ENCODE measurements around the gene MEGF11.

Gene MEGF11

DNA sequence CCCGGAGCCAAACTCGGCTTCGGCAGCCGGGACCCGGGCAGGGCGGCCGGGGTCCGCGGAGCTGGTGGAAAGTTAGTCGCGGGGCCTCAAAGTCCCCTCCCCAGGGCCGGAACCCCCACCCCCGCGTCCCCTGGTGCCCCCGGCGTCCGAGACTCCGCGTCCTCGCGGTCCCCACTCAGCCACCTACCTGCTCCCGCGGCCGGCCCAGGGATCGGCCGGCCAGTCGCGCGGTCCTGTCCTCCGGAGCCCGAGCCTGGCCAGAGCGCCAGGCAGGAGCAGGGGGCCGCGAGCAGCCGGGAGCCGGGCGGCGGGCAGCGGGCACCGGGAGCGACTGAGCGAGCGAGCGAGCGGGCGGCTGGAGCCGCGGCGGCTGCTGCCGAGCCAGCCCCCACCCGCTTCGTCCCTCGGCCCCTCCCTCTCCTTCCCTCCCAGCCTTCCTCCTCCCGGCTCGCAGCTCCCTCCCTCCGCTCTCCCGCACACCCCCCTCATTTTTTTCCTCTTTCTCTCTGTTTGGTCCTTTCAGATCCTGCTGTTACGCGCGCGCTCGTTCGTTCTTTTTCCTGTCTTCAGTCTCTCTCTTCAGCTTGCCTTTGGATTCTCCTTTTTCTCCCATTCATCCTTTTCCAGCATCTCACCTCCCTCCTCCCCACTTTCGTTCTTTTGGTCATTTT, at the start of gene MEGF11:
TSS of gene MEGF11 (minus strand) at position 333 of the 671 bp plus-strand sequence. CDS start 125,347 bp downstream, outside the sequence.
- DNase-seq (ENCODE audit: low spot score), result no peak

DNA sequence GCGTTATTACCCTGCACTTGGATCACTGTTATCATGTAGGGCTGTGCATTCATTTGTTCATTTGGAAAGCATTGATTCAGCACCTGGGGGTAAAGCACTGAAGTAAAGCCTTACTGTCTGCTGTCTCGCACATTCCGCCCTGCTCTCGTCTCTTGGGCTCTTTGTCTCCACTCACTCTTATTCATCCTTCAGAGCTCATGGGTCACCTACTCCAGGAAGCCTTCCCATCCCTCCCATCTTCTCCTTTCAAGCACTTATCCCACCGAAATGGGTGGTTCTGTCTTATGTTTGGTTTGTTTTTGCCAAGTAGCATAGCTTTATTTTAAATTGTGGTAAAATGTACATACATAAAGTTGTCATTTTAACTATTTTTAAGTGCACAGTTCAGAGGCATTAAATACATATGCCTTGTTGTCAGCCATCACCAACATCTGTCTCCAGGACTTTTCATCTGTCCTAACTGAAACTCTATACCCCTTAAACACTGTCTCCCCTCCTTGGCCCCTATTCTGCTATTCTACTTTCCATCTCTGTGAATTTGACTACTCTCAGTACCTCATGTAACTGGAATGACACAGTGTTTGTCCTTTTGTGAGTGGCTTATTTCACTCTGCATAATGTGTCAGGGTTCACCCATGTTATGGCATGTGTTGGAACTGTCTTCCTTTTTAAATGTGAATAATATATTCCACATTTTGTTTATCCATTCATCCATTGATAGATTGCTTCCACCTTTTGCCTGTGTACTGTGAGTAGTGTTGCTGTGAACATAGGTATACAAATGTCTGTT, 49.1 kb upstream of the MEGF11 start:
- DNase-seq (ENCODE audit: low spot score), result no peak

- no peak for DNase-seq (ENCODE audit: low spot score)
Observed at GRCh38 chr15:66298803-66299251, 45.3 kb upstream of the MEGF11 start.

DNA sequence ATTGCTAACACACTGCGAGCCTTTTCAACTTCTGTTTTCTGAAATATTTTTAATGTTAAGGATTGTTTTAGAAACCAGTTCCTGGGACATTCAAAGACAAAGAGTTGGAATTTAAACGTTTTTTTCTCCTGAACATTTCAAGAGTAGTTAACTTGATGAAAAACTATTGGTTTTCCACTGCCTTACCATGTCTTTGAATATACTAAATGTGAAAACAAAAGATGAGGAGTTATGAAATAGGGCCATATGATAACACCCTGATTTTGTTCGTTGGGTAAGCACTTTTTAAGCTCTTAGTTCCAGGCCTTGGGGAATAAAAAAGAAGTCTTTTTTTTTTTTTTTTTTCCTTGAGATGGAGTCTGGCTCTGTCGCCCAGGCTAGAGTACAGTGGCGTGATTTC, 42.6 kb upstream of the MEGF11 start:
- DNase-seq (ENCODE audit: low spot score), result no peak

DNA sequence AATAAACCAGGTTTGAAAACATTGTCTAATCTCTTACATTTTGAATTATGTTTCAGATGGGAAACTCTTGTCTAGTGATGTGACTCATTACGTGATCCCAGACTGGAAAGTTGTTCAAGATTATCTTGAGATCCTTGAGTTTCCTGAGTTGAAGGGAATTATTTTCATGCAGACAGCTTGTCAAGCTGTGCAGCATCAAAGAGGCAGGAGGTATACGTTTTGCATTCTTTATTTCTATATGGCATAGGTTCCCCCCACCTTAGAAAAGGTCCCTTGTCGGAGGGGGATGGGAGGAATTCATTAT, 41.3 kb upstream of the MEGF11 start:
- DNase-seq (ENCODE audit: low spot score), result no peak

- peak; percentile 97 for DNase-seq (ENCODE audit: low spot score)
Observed at GRCh38 chr15:66294157-66294931, 40.8 kb upstream of the MEGF11 start.

- DNase-seq (ENCODE audit: low spot score), result peak; percentile 49
Observed at GRCh38 chr15:66293419-66294156, 40.0 kb upstream of the MEGF11 start, which contains the start of gene DIS3L. Gene DIS3L, plus strand, starts transcription at chr15:66293568. Its CDS starts 29 bp downstream, at chr15:66293597.

- DNase-seq (ENCODE audit: low spot score), result no peak
Observed at GRCh38 chr15:66292571-66293418, 39.2 kb upstream of the MEGF11 start.

DNA sequence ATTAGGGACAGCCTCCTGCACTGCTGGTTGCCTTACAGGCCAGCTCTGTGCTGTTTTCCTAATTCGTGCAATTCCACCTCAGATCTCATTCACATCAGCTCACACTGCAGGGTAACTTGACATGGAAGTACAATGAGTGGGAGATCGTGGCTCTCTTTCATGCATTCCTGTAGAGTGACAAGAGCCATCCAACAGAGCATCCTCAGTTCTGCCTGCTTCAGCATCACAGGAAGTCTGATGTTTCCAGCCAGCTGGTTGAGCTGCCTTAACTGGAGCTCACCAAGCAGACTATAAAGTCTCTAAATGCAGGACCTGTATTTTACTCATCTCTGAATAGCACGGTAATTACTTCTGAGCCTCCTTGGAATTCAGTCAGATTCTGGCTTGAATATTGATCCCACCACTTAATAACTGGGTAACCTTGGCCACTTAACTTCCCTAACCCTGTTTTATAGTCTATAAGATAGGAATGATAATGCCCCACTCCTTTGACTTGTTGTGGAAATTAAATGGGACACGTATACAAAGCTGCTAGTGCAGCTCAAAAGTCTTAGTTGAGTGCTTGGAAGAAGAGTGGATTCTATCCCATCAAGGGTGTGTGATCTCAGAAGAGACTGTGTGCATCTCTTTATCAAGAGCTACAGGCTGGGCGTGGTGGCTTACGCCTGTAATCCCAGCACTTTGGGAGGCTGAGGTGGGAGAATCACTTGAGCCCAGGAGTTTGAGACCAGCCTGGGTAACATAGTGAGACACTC, 38.4 kb upstream of the MEGF11 start:
- peak; percentile 35 for DNase-seq (ENCODE audit: low spot score)

- DNase-seq (ENCODE audit: low spot score), result no peak
Observed at GRCh38 chr15:66290518-66290917, 37.0 kb upstream of the MEGF11 start.

GRCh38 chr15:66290007-66290406, 36.5 kb upstream of the MEGF11 start:
- no peak for DNase-seq (ENCODE audit: low spot score)

- DNase-seq (ENCODE audit: low spot score), result no peak
Observed at GRCh38 chr15:66288551-66289185, 35.1 kb upstream of the MEGF11 start.

DNA sequence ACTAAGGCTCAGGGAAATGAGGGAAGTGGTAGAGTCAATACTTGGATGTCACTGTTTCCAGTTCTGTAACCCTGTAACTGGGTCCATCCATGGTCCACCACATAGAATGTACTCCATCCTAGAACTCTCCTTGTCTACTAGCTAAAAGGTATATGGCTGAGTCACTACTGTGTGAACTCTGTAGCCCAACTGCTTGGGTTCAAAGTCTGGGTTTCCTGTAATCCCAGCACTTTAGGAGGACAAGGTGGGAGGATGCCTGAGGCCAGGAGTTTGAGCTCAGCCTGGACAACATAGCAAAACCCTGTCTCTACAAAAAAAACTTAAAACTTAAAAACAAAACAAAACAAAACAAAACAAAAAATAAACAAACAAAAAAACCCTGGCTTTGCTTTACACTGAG, 34.5 kb upstream of the MEGF11 start:
- no peak for DNase-seq (ENCODE audit: low spot score)

- DNase-seq (ENCODE audit: low spot score), result peak; percentile 64
Observed at GRCh38 chr15:66287461-66288057, 34.0 kb upstream of the MEGF11 start.

DNA sequence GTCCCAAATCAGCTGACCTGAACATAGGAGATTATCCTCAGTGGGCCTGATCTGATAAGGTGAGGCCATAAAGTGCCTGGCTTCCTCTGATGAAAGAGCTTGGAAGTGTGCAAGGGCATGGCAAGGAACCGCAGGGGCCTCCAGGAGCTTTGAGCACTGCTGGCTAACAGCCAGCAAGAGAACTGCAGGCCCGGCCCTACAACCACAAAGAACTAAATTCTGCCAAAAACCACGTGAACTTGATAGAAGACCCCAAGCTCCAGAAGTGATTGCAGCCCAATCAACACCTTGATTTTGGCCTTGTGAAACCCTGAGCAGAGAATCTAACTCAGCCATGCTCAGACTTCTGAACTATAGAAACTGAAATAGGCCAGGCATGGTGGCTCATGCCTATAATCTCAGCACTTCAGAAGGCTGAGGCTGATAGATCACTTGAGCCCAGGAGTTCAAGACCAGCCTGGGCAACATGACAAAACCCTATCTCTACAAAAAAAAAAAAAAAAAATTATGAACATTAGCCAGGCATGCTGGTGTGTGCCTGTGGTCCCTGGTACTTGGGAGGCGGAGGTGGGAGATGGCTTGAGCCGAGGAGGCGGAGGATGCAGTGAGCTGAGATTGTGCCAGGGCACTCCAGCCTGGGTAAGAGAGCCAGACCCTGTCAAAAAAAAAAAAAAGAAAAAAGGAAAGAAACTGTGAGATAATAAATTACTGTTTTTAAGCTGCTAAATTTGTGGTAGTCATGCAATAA, 32.2 kb upstream of the MEGF11 start:
- no peak for DNase-seq (ENCODE audit: low spot score)

- no peak for DNase-seq (ENCODE audit: low spot score)
Observed at GRCh38 chr15:66284271-66284670, 30.7 kb upstream of the MEGF11 start.

DNA sequence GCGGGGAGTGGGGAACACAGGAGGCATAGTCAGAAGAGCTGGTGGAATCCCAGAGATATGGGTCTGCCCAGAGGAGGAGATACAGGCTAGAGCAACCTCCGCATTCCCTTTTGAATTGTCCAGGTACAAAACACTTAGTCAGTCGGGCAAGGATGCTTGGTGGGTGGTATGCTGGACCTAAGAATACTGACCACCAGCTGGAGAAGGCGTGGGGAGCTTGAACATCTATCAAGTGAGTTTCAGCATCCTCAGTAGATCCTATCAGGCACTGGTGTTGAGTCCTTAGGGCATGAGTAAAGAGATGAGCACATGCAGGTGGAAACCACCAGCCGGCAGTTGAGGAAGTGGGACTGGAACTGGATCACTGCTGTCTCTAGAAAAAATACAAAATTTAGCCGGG, 25.1 kb upstream of the MEGF11 start:
- no peak for DNase-seq (ENCODE audit: low spot score)

DNA sequence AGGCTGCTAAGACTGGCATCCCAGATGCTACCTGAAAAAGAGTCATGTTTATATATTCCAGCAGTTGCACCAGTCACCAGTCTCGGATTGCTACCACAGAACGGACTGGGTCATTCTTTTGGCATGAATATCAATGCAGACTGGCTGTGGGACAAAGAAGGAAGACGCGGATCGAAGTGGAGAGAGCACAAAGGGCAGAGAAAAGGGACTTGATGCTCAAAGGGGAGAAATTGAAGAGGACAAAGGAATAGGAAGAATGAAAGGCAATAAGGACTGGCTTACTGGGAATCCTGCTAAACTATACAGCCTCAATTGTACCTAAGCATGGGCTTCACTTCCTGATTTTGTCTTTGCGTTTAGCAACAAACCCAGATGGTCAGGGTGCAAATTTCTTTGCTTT, 24.5 kb upstream of the MEGF11 start:
- DNase-seq (ENCODE audit: low spot score), result no peak

- DNase-seq (ENCODE audit: low spot score), result no peak
Observed at GRCh38 chr15:66276546-66276945, 23.0 kb upstream of the MEGF11 start.
